Coronary artery (tissue), 2 donors: Measurements from ENCODE around the gene KRTAP12-1.

Source experiments
- DNase-seq: peaks from one replicate; pipeline ENCODE4 v3.0.0-alpha.2; 2017; ENCODE audit warnings: low spot score
- H3K27ac ChIP-seq, 2 donors: fragments of 200-600 bp; sonication (generic); one replicate each; pipeline ENCODE4 v1.5.1; 2016 to 2019
- H3K4me3 ChIP-seq: fragments of 200-600 bp; sonication (generic); 2 replicates; pipeline ENCODE4 v1.5.1; 2016; ENCODE audit warnings: mild to moderate bottlenecking, moderate library complexity
- CTCF ChIP-seq: fragments of 200-600 bp; sonication (generic); IDR thresholded peaks from one replicate; pipeline ENCODE4 v1.5.1; 2019; ENCODE audit warnings: antibody characterized with exemption

The KRTAP12-1 gene

GRCh38 chr21:44637018-44637850 lies 44.7 kb downstream of the KRTAP12-1 start, which contains the start of gene KRTAP10-10:
KRTAP10-10 (plus strand) TSS chr21:44637356; CDS start chr21:44637418, 62 bp downstream.
- peak; percentile 58 for DNase-seq
- no peak for TF ChIP-seq CTCF
- Histone ChIP-seq H3K4me3 (no peak within 1 kb of the TSS), H3K27ac (no peak within 1 kb of the TSS)

GRCh38 chr21:44636209-44637017 lies 45.5 kb downstream of the KRTAP12-1 start:
- H3K27ac ChIP-seq: no peak overlapping the region
- TF ChIP-seq CTCF: no peak
- DNase-seq: peak; percentile 47
- H3K4me3 ChIP-seq: no peak overlapping the region

- no peak for DNase-seq
- TF ChIP-seq CTCF: no peak
- Histone ChIP-seq H3K27ac (no peak overlapping the region), H3K4me3 (no peak overlapping the region)
Observed at GRCh38 chr21:44632067-44632466, 49.9 kb downstream of the KRTAP12-1 start.
